SH-SY5Y (cell line): ENCODE measurements around the gene AURKB.

ENCODE experiments used
- GATA2 ChIP-seq: IDR thresholded peaks from 2 replicates; pipeline ENCODE4 v1.6.1; 2011; ENCODE audit warnings: mild to moderate bottlenecking, low read depth, low read length
- GATA3 ChIP-seq: IDR thresholded peaks from 2 replicates; pipeline ENCODE4 v1.6.1; 2011; ENCODE audit warnings: low read depth, mild to moderate bottlenecking, low read length, moderate library complexity

AURKB gene

GRCh38 chr17:8162233-8162996 is 48.0 kb downstream of the AURKB start, which contains the start of gene VAMP2:
VAMP2 (minus strand) TSS chr17:8162948; CDS start chr17:8162879, 69 bp downstream.
- TF ChIP-seq GATA2: no peak
- TF ChIP-seq GATA3: no peak

- no peak for TF ChIP-seq GATA3
- TF ChIP-seq GATA2: no peak
Observed at GRCh38 chr17:8161289-8162232, 48.8 kb downstream of the AURKB start.

- TF ChIP-seq GATA2: no peak
- TF ChIP-seq GATA3: no peak
Observed at GRCh38 chr17:8160741-8161221, 49.6 kb downstream of the AURKB start.

GRCh38 chr17:8160224-8160577 is 50.2 kb downstream of the AURKB start:
- TF ChIP-seq GATA3 (no peak), GATA2 (no peak)

GRCh38 chr17:8159459-8160223 is 50.7 kb downstream of the AURKB start:
- no peak for TF ChIP-seq GATA3
- no peak for TF ChIP-seq GATA2

- TF ChIP-seq GATA2 (no peak), GATA3 (no peak)
Observed at GRCh38 chr17:8159032-8159400, 51.4 kb downstream of the AURKB start.

GRCh38 chr17:8158267-8159031 is 51.9 kb downstream of the AURKB start:
- no peak for TF ChIP-seq GATA3
- no peak for TF ChIP-seq GATA2

- TF ChIP-seq GATA2: no peak
- TF ChIP-seq GATA3: no peak
Observed at GRCh38 chr17:8156246-8156992, 54.0 kb downstream of the AURKB start.

GRCh38 chr17:8155996-8156245 is 54.5 kb downstream of the AURKB start:
- TF ChIP-seq GATA2 (no peak), GATA3 (no peak)

- TF ChIP-seq GATA2 (no peak), GATA3 (no peak)
Observed at GRCh38 chr17:8155231-8155995, 55.0 kb downstream of the AURKB start.
